Fibroblast of the aortic adventitia (primary cell): ENCODE results near the gene CFAP54. TPM values are rescaled to one million over a fixed set of nuclear protein-coding genes. Genes with fewer than 3 reads are reported as not detected.

Experiments used
- DNase-seq: peaks from one replicate; pipeline ENCODE4 v3.0.0-alpha.2; 2010; ENCODE audit warnings: low read depth
- H3K4me3 ChIP-seq: 2 replicates; pipeline ENCODE4 v1.5.1; 2011; ENCODE audit warnings: low read depth, mild to moderate bottlenecking, control low read depth, low read length, moderate library complexity
- total RNA-seq: library from RNA; depleted of rRNA; stranded (reverse); fragments of >200 nt; gene quantifications from 2 replicates; pipeline ENCODE4 v1.2.3, GENCODE V29; 2012; ENCODE audit warnings: low replicate concordance
- TF ChIP-seq, protein P1 (sequence below): IDR thresholded peaks from 2 replicates; pipeline ENCODE4 v1.5.1; 2011; ENCODE audit warnings: mild to moderate bottlenecking, low read length, control low read depth, inconsistent platforms; ENCODE audit not compliant: insufficient read depth

Gene CFAP54
- total RNA-seq, 1 donor: 3.0 TPM

- TF ChIP-seq, protein P1, sequence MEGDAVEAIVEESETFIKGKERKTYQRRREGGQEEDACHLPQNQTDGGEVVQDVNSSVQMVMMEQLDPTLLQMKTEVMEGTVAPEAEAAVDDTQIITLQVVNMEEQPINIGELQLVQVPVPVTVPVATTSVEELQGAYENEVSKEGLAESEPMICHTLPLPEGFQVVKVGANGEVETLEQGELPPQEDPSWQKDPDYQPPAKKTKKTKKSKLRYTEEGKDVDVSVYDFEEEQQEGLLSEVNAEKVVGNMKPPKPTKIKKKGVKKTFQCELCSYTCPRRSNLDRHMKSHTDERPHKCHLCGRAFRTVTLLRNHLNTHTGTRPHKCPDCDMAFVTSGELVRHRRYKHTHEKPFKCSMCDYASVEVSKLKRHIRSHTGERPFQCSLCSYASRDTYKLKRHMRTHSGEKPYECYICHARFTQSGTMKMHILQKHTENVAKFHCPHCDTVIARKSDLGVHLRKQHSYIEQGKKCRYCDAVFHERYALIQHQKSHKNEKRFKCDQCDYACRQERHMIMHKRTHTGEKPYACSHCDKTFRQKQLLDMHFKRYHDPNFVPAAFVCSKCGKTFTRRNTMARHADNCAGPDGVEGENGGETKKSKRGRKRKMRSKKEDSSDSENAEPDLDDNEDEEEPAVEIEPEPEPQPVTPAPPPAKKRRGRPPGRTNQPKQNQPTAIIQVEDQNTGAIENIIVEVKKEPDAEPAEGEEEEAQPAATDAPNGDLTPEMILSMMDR: no peak
- no peak for DNase-seq
- no peak overlapping the region for H3K4me3 ChIP-seq
Measured at GRCh38 chr12:96776908-96777307, 287.5 kb downstream of the CFAP54 start.

GRCh38 chr12:96780330-96780729, 291.0 kb downstream of the CFAP54 start:
- no peak overlapping the region for H3K4me3 ChIP-seq
- no peak for DNase-seq
- TF ChIP-seq, protein P1: no peak

GRCh38 chr12:96786791-96787190, 297.4 kb downstream of the CFAP54 start:
- no peak for DNase-seq
- TF ChIP-seq, protein P1: no peak
- H3K4me3 ChIP-seq: no peak overlapping the region

GRCh38 chr12:96803969-96804368, 314.6 kb downstream of the CFAP54 start:
- TF ChIP-seq, protein P1: no peak
- no peak for DNase-seq

GRCh38 chr12:96806272-96806671, 316.9 kb downstream of the CFAP54 start:
- no peak for DNase-seq
- no peak overlapping the region for H3K4me3 ChIP-seq
- TF ChIP-seq, protein P1: no peak

More at GRCh38 chr12:96803969-96804368, 314.6 kb downstream of the CFAP54 start:
- no peak overlapping the region for H3K4me3 ChIP-seq

DNA sequence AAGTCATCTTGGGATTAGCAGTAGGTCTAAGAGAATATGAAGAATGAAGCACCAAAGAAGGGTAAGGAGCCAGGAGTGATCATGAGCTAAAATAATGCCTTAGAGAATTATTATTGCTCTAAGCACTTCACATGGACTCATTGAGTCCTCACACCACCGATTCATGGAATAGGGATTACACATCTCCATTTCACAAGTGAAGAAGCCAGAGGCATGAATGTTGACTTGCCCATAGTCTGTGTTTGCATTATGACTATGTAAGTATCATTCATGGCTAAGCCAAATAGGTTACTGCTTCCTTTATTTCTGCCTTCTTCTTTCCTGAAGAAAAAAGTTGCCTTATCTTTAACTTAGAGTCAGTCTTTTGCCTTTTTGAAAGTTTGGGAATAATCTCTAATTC, 318.4 kb downstream of the CFAP54 start:
- TF ChIP-seq, protein P1: no peak
- no peak for DNase-seq
- no peak overlapping the region for H3K4me3 ChIP-seq

DNA sequence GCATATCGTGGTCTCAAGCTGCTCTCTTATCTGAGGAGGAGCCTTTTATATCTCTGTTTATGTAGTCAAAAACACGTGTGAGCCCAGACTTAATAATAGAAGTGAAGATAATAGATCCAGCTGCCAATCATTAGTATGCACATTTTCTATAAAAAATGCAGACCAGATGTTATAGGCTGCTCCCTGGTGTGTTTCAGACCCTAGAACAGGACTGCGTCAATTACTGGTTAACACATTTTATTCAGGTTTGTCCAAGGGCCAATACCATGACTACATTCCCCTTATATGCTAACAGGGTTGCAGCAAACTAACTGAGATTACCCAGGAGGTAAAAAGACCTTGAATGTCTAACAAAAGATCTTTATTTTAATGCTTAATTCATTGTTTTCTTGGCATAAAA, 319.2 kb downstream of the CFAP54 start:
- no peak overlapping the region for H3K4me3 ChIP-seq
- TF ChIP-seq, protein P1: no peak
- no peak for DNase-seq
